Natural killer cell (primary cell): ENCODE results near the gene OTX2. TPM values are rescaled to one million over a fixed set of nuclear protein-coding genes. Genes with fewer than 3 reads are reported as not detected.

Experiments
- ATAC-seq, 3 donors: fragments of 150-1000 bp in 2 of 3; fragments of 200-7000 bp in 1 of 3; cut with Tn5 transposase; 1 replicate in 1 of 3; 2 replicates in 2 of 3; pipeline ENCODE4 v1.10.0; 2021; ENCODE audit warnings: mild to moderate bottlenecking in 2 of 3, moderate library complexity in 2 of 3
- DNase-seq, 2 donors: peaks; one replicate each; pipeline versions ENCODE4 v3.0.0 to v3.0.0-alpha.2; 2013 to 2021; ENCODE audit warnings: mixed read lengths in 1 of 2
- H3K27ac ChIP-seq: one replicate; pipeline ENCODE4 v1.5.1; 2013; ENCODE audit warnings: mild to moderate bottlenecking, low read length
- H3K27me3 ChIP-seq: one replicate; pipeline ENCODE4 v1.6.1; 2013; ENCODE audit warnings: low read length; ENCODE audit not compliant: control insufficient read depth, insufficient read depth
- H3K36me3 ChIP-seq: one replicate; pipeline ENCODE4 v1.6.1; 2013; ENCODE audit warnings: low read length; ENCODE audit not compliant: control insufficient read depth, insufficient read depth
- H3K4me1 ChIP-seq: one replicate; pipeline ENCODE4 v1.6.1; 2013; ENCODE audit warnings: low read length; ENCODE audit not compliant: control insufficient read depth, insufficient read depth
- H3K4me3 ChIP-seq: one replicate; pipeline ENCODE4 v1.5.1; 2013; ENCODE audit warnings: low read length
- H3K9me3 ChIP-seq: one replicate; pipeline ENCODE4 v1.6.1; 2013; ENCODE audit warnings: low read length; ENCODE audit not compliant: control insufficient read depth, insufficient read depth
- H3K27ac Mint-ChIP-seq, 2 donors: one replicate each; pipeline ENCODE4 v1.8.0; 2022; ENCODE audit warnings: mild to moderate bottlenecking in 2 of 2, mixed read lengths in 2 of 2, moderate library complexity in 1 of 2
- H3K27me3 Mint-ChIP-seq, 2 donors: one replicate each; pipeline ENCODE4 v1.8.0; 2022; ENCODE audit warnings: low read depth in 2 of 2, mixed read lengths in 2 of 2
- H3K36me3 Mint-ChIP-seq: one replicate; pipeline ENCODE4 v1.8.0; 2022; ENCODE audit warnings: mixed read lengths
- H3K4me1 Mint-ChIP-seq, 2 donors: one replicate each; pipeline ENCODE4 v1.8.0; 2022; ENCODE audit warnings: mixed read lengths in 2 of 2
- H3K4me3 Mint-ChIP-seq: one replicate; pipeline ENCODE4 v1.8.0; 2022; ENCODE audit warnings: mild to moderate bottlenecking, moderate library complexity, mixed read lengths
- H3K9me3 Mint-ChIP-seq, 2 donors: one replicate each; pipeline ENCODE4 v1.8.0; 2022; ENCODE audit warnings: mixed read lengths in 2 of 2
- CTCF ChIP-seq: fragments of 200-600 bp; IDR thresholded peaks from one replicate; pipeline ENCODE4 v1.8.0; 2022; ENCODE audit warnings: antibody characterized with exemption
- WGBS: methylation state at CpG from one replicate; pipeline ENCODE4 v1.1.7; 2013; ENCODE audit warnings: missing lambda C conversion rate; ENCODE audit not compliant: insufficient coverage; 5-methylcytosine and 5-hydroxymethylcytosine counted together
- intact Hi-C: fragments of 100-400 bp; cut with micrococcal nuclease; formaldehyde crosslinking; loops from one replicate; pipeline ENCODE4 v1.14.2; 2022
- total RNA-seq, 4 donors: library from RNA; stranded (reverse); fragments of 120-200 nt in 1 of 4; gene quantifications; one replicate each; pipeline versions ENCODE4 v1.2.3 to v1.2.4, GENCODE V29; 2013 to 2022

OTX2 gene
- total RNA-seq, 3 donors from 2014 or later (not counting 1 experiment from before 2014, with no cell fraction given), result not detected

DNA sequence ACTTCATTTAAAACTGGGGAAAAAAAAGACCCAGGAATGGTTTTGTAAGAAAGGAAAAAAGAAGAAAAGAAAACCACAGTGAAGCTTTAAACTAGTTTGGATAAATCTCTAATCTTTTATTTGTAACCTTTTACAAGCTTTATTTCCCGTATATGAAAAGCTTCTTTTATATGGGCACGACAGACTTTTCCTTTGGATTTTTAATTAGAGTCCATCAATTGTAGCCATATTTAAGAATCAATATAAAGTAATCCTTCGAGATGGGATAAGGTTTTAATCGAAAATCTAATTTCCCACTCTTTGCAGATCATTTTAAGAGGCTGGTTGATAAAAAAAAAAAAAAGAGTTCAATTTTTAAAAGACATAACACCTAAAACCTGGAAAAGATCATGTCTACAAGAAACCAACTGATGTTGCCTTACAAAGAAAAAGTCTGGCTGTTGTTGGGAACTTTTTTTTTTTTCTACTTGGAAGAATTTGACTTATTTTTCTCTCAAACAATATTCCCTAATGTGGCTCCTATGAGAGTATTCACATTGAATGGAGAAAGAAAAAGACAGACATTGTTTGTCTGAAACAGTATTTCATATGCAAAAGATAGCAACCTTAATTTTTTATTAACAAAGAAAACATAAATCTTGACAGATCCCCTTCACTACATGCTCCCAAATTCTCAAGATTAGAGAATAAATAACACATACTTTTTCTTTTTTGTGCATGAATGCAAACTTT lies 4.9 kb upstream of the OTX2 start:
- no peaks in the 10 kb centered on the region for H3K4me1 ChIP-seq
- no CpG with 5 or more reads among the region's 4 CpGs for WGBS
- no peak overlapping the region for H3K4me3 ChIP-seq
- Mint-ChIP-seq H3K27me3 (peaks cover 49 to 70% of the 10 kb centered on the region in 2 donors), H3K4me1 (peaks cover 0 to under 1% of the 10 kb centered on the region in 2 donors), H3K27ac (no peak overlapping the region), H3K9me3 (peaks cover 3 to 4% of the 10 kb centered on the region in 2 donors), H3K4me3 (no peak overlapping the region), H3K36me3 (peaks cover 20% of the 10 kb centered on the region)
- no peak for DNase-seq
- TF ChIP-seq CTCF, result no peak
- H3K36me3 ChIP-seq, result no peaks in the 10 kb centered on the region
- no peak overlapping the region for H3K27ac ChIP-seq
- intact Hi-C loops, result no loop called here
- peaks cover 52% of the 10 kb centered on the region for H3K27me3 ChIP-seq
- no peak for ATAC-seq
- H3K9me3 ChIP-seq, result no peaks in the 10 kb centered on the region

DNA sequence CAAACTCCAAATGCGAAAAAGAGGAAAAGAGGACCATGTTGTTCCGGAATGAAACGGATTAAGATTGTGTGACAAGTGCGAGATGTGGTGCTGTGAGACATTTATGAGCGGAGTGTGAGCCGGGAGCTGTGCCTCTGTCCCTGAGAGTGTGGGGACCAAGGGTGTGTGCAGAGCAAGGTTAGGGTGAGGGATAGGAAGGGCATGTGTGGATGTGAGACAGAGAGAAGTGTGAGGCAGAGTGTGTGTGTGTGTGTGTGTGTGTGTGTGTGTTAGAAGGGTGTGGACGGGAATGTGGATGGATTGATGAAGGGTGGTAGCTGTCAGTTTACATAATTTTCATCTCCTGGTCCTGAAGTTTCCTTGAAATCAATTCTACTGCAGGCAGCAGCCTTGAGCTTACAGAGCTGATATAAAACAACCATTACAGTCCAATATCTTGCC lies 4.3 kb upstream of the OTX2 start:
- peaks cover 58% of the 10 kb centered on the region for H3K27me3 ChIP-seq
- Mint-ChIP-seq H3K4me3 (no peak overlapping the region), H3K4me1 (peaks cover 0 to 7% of the 10 kb centered on the region in 2 donors), H3K36me3 (peaks cover 26% of the 10 kb centered on the region), H3K27me3 (peaks cover 55 to 76% of the 10 kb centered on the region in 2 donors), H3K9me3 (peaks cover 4 to 5% of the 10 kb centered on the region in 2 donors), H3K27ac (no peak overlapping the region)
- no peak for ATAC-seq
- intact Hi-C loops, result no loop called here
- TF ChIP-seq CTCF, result no peak
- H3K27ac ChIP-seq, result no peak overlapping the region
- H3K9me3 ChIP-seq, result no peaks in the 10 kb centered on the region
- H3K4me3 ChIP-seq, result no peak overlapping the region
- H3K4me1 ChIP-seq, result no peaks in the 10 kb centered on the region
- WGBS, result 9% methylated on average over 6 of the region's 7 CpGs
- DNase-seq, result no peak
- H3K36me3 ChIP-seq, result no peaks in the 10 kb centered on the region

DNA sequence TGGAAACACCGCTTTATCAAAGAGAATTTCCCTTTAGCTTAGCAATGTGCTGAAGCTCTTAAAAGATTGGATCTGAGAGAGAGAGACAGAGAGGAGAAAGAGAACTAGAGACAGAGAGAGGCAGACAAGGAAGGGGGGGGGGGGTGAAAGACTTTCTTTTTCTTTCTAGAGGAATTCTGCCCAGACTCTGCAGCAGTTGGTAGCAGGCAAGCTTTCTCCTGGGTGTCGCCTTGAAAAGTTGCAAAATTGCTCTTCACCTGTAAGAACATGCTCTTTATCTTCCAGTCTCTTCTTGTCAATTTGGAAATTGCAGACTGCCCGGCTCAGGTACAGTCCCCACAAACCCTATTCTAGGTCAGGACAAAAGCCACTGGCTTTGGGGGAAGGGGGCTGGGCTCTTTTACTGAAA lies 2.9 kb upstream of the OTX2 start:
- WGBS, result 20% methylated on average over 2 of the region's 3 CpGs

More for the DNA sequence above, 2.9 kb upstream of the OTX2 start:
- no peaks in the 10 kb centered on the region for H3K4me1 ChIP-seq
- H3K27me3 Mint-ChIP-seq, result peaks cover 58 to 74% of the 10 kb centered on the region in 2 donors
- peaks cover 0 to 7% of the 10 kb centered on the region in 2 donors for H3K4me1 Mint-ChIP-seq
- peaks cover 4 to 5% of the 10 kb centered on the region in 2 donors for H3K9me3 Mint-ChIP-seq
- no peaks in the 10 kb centered on the region for H3K9me3 ChIP-seq
- TF ChIP-seq CTCF, result no peak
- H3K4me3 ChIP-seq, result no peak overlapping the region
- no peak overlapping the region for H3K4me3 Mint-ChIP-seq
- H3K27me3 ChIP-seq, result peaks cover 58% of the 10 kb centered on the region
- H3K36me3 Mint-ChIP-seq, result peaks cover 27% of the 10 kb centered on the region
- no peak overlapping the region for H3K27ac Mint-ChIP-seq
- no peak overlapping the region for H3K27ac ChIP-seq
- no peaks in the 10 kb centered on the region for H3K36me3 ChIP-seq
- ATAC-seq (no peak), DNase-seq (no peak)
- intact Hi-C loops, result no loop called here
